Activated CD4-positive, CD25-positive, alpha-beta regulatory T cell treated with anti-CD3 and anti-CD28 coated beads, Interleukin-2, amount 50 U/mL, for 16 hours (primary cell): ENCODE results near the gene SF3B3.
"Not testable (repeated sequence)": the region's sequence is repeated elsewhere in the genome, so short reads cannot be mapped to it uniquely, and the experiment has no call there.

Source experiments
- DNase-seq: peaks from one replicate; pipeline ENCODE4 v3.0.0-alpha.2; 2020; ENCODE audit warnings: low read depth, low spot score

The SF3B3 gene

GRCh38 chr16:70615945-70616344 lies 92.3 kb downstream of the SF3B3 start:
- no peak for DNase-seq

- DNase-seq, result not testable (repeated sequence)
Measured at GRCh38 chr16:70621864-70622263, 98.2 kb downstream of the SF3B3 start.
